PC-9 (cell line): ENCODE results near the gene ZNRD2. TPM values are rescaled to one million over a fixed set of nuclear protein-coding genes. Genes with fewer than 3 reads are reported as not detected.

Experiments
- BruUV-seq: library from RNA; stranded (reverse); fragments of 400-500 nt; replicated peaks from 2 replicates; lab custom pipeline; 2021; lab: Mats Ljungman, UMichigan
- CTCF ChIA-PET: fragments of 300-600 bp; sonication (Branson Sonifier 250); formaldehyde crosslinking; loops from one replicate; lab custom pipeline; 2022; ENCODE audit warnings: antibody characterized with exemption; lab: Charles Lee
- POLR2A ChIA-PET: fragments of 300-600 bp; sonication (Branson Sonifier 250); formaldehyde crosslinking; loops from one replicate; lab custom pipeline; 2022; ENCODE audit warnings: antibody characterized with exemption; ENCODE audit not compliant: unreplicated experiment; lab: Charles Lee
- DNase-seq, 2 experiments: peaks; one replicate each; pipeline versions ENCODE4 v3.0.0 to v3.0.0-alpha.2; 2015 to 2022; ENCODE audit warnings: mixed read lengths in 1 of 2
- H2AFZ ChIP-seq: fragments of 200-600 bp; sonication (generic); 2 replicates; pipeline ENCODE4 v1.8.1; 2017; ENCODE audit warnings: antibody characterized with exemption
- H3F3A ChIP-seq: fragments of 200-600 bp; sonication (generic); 2 replicates; pipeline ENCODE4 v1.8.1; 2017; ENCODE audit warnings: antibody characterized with exemption, mild to moderate bottlenecking, low read depth; ENCODE audit not compliant: insufficient read depth
- H3K27ac ChIP-seq: fragments of 200-600 bp; sonication (generic); 2 replicates; pipeline ENCODE4 v1.6.1; 2016; ENCODE audit warnings: mixed run types
- H3K27me3 ChIP-seq: fragments of 200-600 bp; sonication (generic); 2 replicates; pipeline ENCODE4 v1.6.1; 2016; ENCODE audit warnings: low read depth, mixed run types; ENCODE audit not compliant: insufficient read depth
- H3K36me3 ChIP-seq: fragments of 200-600 bp; sonication (generic); 2 replicates; pipeline ENCODE4 v1.6.1; 2016; ENCODE audit warnings: low read depth, mixed run types
- H3K4me1 ChIP-seq: fragments of 200-600 bp; sonication (generic); replicated peaks from 2 replicates; pipeline ENCODE4 v1.6.1; 2016; ENCODE audit warnings: mixed run types; ENCODE audit not compliant: insufficient read depth
- H3K4me2 ChIP-seq: fragments of 200-600 bp; sonication (generic); 2 replicates; pipeline ENCODE4 v1.6.1; 2017; ENCODE audit warnings: mixed run types
- H3K4me3 ChIP-seq: fragments of 200-600 bp; sonication (generic); 2 replicates; pipeline ENCODE4 v1.6.1; 2016; ENCODE audit warnings: mixed run types
- H3K79me2 ChIP-seq: fragments of 200-600 bp; sonication (generic); 2 replicates; pipeline ENCODE4 v1.6.1; 2017; ENCODE audit warnings: low read depth, mixed run types
- H3K9me2 ChIP-seq: fragments of 200-600 bp; sonication (generic); 2 replicates; pipeline ENCODE4 v1.8.1; 2017; ENCODE audit warnings: mild to moderate bottlenecking; ENCODE audit not compliant: insufficient read depth
- H3K9me3 ChIP-seq: fragments of 200-600 bp; sonication (generic); 2 replicates; pipeline ENCODE4 v1.8.1; 2016; ENCODE audit warnings: low read depth; ENCODE audit not compliant: insufficient read depth
- H4K20me1 ChIP-seq: fragments of 200-600 bp; sonication (generic); 2 replicates; pipeline ENCODE4 v1.8.1; 2017; ENCODE audit not compliant: insufficient read depth
- CTCF ChIP-seq: fragments of 200-600 bp; sonication (generic); conservative IDR thresholded peaks from 2 replicates; pipeline ENCODE4 v1.6.1; 2017; ENCODE audit warnings: mixed run types, antibody characterized with exemption, mild to moderate bottlenecking, moderate library complexity
- EZH2 ChIP-seq: fragments of 200-600 bp; sonication (generic); IDR thresholded peaks from 2 replicates; pipeline ENCODE4 v1.8.0; 2017; ENCODE audit warnings: antibody characterized with exemption, low read depth
- intact Hi-C: fragments of 100-400 bp; cut with micrococcal nuclease; formaldehyde crosslinking; loops from one replicate; pipeline ENCODE4 v1.10.0; 2022; ENCODE audit not compliant: unreplicated experiment
- total RNA-seq: library from RNA; stranded (reverse); gene quantifications from 2 replicates; pipeline ENCODE4 v1.2.3, GENCODE V29; 2021

ZNRD2 gene
- total RNA-seq, 1 experiment from 2014 or later, result 51.4 TPM

- Histone ChIP-seq H3K79me2 (peaks cover 25% of the 10 kb centered on the region), H3K4me3 (peak overlapping the region; percentile 19; the same call in 1 of the 2 replicates), H3F3A (peaks cover 59% of the 10 kb centered on the region), H3K9me2 (no peaks in the 10 kb centered on the region), H3K4me2 (peak overlapping the region; percentile 86), H3K36me3 (no peaks in the 10 kb centered on the region), H3K27me3 (no peaks in the 10 kb centered on the region), H3K4me1 (peaks cover 50% of the 10 kb centered on the region), H3K27ac (peak overlapping the region; percentile 69), H2AFZ (no peak overlapping the region), H3K9me3 (no peaks in the 10 kb centered on the region), H4K20me1 (no peaks in the 10 kb centered on the region)
- ChIA-PET POLR2A (interaction anchor here (0.5 to 1.8 kb wide), 7 partner anchors 9 to 281 kb away, joined by 3 to 13 read pairs (median 4); partner anchors contain the start of genes FAM89B, NEAT1, SIPA1 and ZNRD2), CTCF (interaction anchor here (0.6 to 2.2 kb wide), 6 partner anchors 10 to 325 kb away, joined by 3 to 12 read pairs (median 3); partner anchors contain the start of genes FAM89B and ZNRD2)
- BruUV-seq, result no TSS peak
- peak in 1 of 2 experiments; percentile 56 for DNase-seq
- TF ChIP-seq EZH2, result no peak
- TF ChIP-seq CTCF, result no peak
- intact Hi-C loops, result loop anchor here (1.0 kb wide), 1 partner anchor 10 kb away; the partner anchor contains the start of gene ZNRD2
These were observed 9.5 kb upstream of the ZNRD2 start for GRCh38 chr11:65560555-65561418.

DNA sequence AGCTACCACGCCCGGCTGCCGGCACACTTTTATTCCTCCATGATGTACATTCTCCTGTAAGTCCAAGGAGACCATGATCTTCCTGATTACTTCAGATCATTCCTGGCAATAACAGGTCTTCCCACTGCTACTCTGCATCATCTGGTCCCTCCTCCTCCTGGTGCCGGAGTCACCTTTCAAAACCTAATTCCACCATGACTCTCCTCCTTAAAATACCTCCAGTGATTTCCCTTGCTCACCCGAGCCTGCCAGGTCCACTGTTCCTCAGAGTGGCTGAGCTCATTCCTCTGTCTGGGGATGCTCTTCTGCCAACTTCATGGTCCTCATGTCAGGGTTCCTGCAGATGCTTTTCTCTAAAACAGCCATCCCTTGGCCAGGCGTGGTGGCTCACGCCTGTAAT is 8.3 kb upstream of the ZNRD2 start:
- Histone ChIP-seq H3K36me3 (no peaks in the 10 kb centered on the region), H3K27ac (no peak overlapping the region), H3K9me3 (no peaks in the 10 kb centered on the region), H3K4me3 (no peak overlapping the region), H4K20me1 (no peaks in the 10 kb centered on the region), H3K4me2 (peak overlapping the region; percentile 86; the same call in 1 of the 2 replicates), H3K79me2 (peaks cover 25% of the 10 kb centered on the region), H3K27me3 (no peaks in the 10 kb centered on the region), H3F3A (peaks cover 61% of the 10 kb centered on the region), H3K4me1 (peaks cover 47% of the 10 kb centered on the region), H3K9me2 (no peaks in the 10 kb centered on the region), H2AFZ (no peak overlapping the region)
- ChIA-PET CTCF (no interaction called here), POLR2A (no interaction called here)
- BruUV-seq, result no TSS peak
- TF ChIP-seq EZH2, result no peak
- no peak for TF ChIP-seq CTCF
- intact Hi-C loops, result no loop called here
- no peak for DNase-seq

- no TSS peak for BruUV-seq
- H3K4me1 ChIP-seq, result peaks cover 47% of the 10 kb centered on the region
- no peaks in the 10 kb centered on the region for H3K27me3 ChIP-seq
- DNase-seq, result no peak
- H2AFZ ChIP-seq, result no peak overlapping the region
- H3F3A ChIP-seq, result peaks cover 60% of the 10 kb centered on the region
- H3K36me3 ChIP-seq, result peaks cover 1% of the 10 kb centered on the region; the same call in 1 of the 2 replicates
- no peaks in the 10 kb centered on the region for H4K20me1 ChIP-seq
- H3K4me3 ChIP-seq, result no peak overlapping the region
- intact Hi-C loops, result no loop called here
- no peak overlapping the region for H3K4me2 ChIP-seq
- ChIA-PET CTCF (interaction anchor here (0.7 kb wide), 1 partner anchor 81 kb away, joined by 4 read pairs; no protein-coding TSS in a partner anchor), POLR2A (no interaction called here)
- TF ChIP-seq CTCF, result no peak
- no peak for TF ChIP-seq EZH2
- H3K27ac ChIP-seq, result no peak overlapping the region
- H3K79me2 ChIP-seq, result peaks cover 27% of the 10 kb centered on the region
- H3K9me2 ChIP-seq, result no peaks in the 10 kb centered on the region
- no peaks in the 10 kb centered on the region for H3K9me3 ChIP-seq
These were observed 7.5 kb upstream of the ZNRD2 start for GRCh38 chr11:65562788-65563187.
